ENCODE data around the gene MBD3L5.
"Not testable (repeated sequence)": the region's sequence is repeated elsewhere in the genome, so short reads cannot be mapped to it uniquely, and the experiment has no call there.

Gene MBD3L5

GRCh38 chr19:7052896-7053295, 22.5 kb downstream of the MBD3L5 start:
- not testable (repeated sequence) for DNase-seq (ENCODE audit: low spot score)

GRCh38 chr19:7054635-7055368, 24.4 kb downstream of the MBD3L5 start:
- DNase-seq (ENCODE audit: low spot score), result not testable (repeated sequence)

DNA sequence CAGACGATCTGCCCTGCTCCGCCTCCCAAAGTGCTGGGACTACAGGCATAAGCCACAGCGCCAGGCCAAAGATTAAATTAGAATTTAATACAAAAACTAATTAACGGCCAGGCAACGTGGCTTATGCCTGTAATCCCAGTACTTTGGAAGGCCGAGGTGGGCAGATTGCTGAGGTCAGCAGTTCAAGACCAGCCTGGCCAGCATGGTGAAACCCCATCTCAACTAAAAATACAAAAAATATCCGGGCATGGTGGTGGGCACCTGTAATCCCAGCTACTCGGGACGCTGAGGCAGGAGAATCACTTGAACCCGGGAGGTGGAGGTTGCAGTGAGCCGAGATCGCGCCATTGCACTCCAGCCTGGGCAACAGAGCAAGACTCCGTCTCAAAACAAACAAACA, 25.3 kb downstream of the MBD3L5 start:
- not testable (repeated sequence) for DNase-seq (ENCODE audit: low spot score)

- not testable (repeated sequence) for DNase-seq (ENCODE audit: low spot score)
These were observed 26.0 kb downstream of the MBD3L5 start for GRCh38 chr19:7056371-7056770.

DNA sequence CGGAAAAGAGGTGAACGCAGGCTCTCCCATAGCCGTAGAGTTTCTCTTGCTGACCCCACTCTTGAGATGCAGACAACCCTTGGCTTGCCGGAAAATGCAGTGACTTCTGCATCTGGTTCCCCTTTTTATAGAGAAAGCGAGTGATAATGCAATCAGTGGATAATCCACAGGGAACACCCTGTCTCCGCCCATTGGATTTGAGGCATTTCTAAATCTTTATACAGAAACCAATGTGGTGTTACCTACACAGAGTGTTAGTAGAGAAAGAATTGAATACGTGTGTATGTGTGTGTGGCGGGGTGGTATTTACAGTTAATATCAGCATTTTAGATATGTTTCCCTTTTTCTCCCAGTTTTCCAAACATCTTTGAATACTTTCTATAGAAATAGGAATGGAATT, 28.2 kb downstream of the MBD3L5 start, which contains the start of gene MBD3L3:
Gene MBD3L3 (minus strand): TSS at position 101 of the 400 bp plus-strand sequence. CDS start 71 bp downstream, at position 30.
- DNase-seq (ENCODE audit: low spot score), result not testable (repeated sequence)

DNA sequence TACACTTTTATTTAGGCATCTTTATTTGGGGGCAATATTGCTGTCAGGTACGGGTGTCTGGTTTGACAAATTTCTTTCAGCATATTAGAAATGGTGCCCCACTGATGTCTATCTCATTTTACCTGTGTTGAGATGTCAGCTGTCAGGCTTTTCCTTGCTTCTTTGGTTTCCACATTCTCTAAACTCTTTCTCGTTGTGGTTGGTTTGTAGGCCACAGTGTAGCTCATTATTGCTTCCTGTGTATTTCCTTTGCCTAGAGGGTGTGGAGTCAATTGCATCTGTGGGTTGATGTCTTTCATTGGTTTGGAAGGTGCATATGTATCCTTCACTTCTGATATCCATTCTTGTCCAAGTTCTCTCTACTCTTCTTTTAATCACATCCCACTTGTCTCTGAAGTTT, 29.6 kb downstream of the MBD3L5 start:
- not testable (repeated sequence) for DNase-seq (ENCODE audit: low spot score)

GRCh38 chr19:7063339-7063738, 33.0 kb downstream of the MBD3L5 start:
- DNase-seq (ENCODE audit: low spot score), result no peak

DNA sequence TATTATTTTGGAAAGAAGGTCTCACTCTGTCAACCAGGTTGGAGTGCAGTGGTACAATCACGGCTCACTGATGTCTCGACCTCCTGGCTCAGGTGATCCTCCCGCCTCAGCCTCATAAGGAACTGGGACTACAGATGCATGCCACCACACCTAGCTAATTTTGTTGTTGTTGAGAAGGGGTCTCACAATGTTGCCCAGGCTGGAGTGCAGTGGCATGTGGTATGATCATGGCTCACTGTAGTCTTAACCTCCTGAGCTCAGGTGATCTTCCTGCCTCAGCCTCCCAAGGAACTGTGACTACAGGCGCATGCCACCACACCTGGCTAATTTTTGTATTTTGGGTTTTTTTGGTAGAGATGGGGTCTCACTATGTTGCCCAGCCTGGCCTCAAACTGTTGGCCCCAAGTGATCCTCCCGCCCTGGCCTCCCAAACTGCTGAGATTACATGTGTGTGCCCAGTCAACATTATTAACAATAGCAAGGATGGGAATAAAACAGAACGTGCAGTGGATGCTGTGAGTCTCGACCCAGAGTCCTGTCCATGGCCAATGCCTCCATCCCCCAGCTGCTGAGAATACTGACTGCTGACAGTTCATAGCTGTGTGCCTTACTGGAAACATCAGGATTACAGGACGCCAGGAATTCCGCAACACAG, 33.5 kb downstream of the MBD3L5 start:
- DNase-seq (ENCODE audit: low spot score), result no peak

DNA sequence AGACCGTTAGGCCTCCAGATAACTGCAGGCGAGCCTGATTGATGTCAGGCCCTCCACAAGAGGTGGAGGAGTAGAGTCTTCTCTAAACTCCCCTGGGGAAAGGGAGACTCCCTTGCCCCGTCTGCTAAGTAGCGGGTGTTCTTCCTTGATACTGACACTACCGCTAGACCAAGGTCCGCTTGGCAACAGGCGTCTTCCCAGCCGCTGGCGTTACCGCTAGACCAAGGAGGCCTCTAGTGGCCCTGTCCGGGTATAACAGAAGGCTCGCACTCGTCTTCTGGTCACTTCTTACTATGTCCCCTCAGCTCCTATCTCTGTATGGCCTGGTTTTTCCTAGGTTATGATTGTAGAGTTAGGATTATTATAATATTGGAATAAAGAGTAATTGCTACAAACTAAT, 36.7 kb downstream of the MBD3L5 start:
- DNase-seq (ENCODE audit: low spot score), result not testable (repeated sequence)

- no peak for DNase-seq (ENCODE audit: low spot score)
These were observed 37.3 kb downstream of the MBD3L5 start for GRCh38 chr19:7067716-7068115.

DNA sequence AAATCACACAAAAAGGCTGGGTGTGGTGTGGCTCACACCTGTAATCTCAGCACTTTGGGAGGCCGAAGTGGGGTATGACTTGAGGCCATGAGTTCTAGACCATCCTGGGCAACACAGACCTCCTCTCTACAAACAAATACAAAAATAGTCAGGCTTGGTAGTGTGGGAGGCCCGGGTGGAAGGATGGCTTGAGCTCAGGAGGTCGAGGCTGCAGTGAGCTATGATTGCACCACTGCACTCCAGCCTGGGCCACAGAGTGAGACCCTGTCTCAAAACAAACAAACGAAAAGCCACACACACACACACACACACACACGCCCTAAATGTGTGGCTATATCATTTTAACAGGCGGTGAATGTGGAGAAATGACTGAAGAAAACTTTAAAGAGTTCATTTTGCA, 38.2 kb downstream of the MBD3L5 start:
- DNase-seq (ENCODE audit: low spot score), result no peak

- peak; percentile 99 for DNase-seq (ENCODE audit: low spot score)
These were observed 38.9 kb downstream of the MBD3L5 start, which contains the start of gene ZNF557 for GRCh38 chr19:7069042-7069903. TSS of gene ZNF557 (plus strand) at chr19:7069703. CDS start at chr19:7075075, 5,372 bp downstream.

DNA sequence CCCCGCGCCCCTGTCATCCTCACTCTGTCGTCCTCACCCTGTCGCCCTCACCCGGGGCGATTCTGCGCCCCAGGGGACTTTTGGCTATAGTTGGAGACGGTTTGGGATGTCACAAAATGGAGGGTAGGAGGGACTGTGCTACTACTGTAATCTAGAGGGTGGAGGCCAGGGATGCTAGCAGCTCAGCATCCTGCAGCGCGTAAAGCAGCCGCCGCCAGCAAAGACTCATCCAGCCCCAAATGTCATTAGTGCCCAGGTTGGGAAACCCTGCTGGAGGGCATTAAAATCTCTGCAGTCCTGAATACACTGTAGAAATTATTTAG, 39.5 kb downstream of the MBD3L5 start:
- DNase-seq (ENCODE audit: low spot score), result no peak

DNA sequence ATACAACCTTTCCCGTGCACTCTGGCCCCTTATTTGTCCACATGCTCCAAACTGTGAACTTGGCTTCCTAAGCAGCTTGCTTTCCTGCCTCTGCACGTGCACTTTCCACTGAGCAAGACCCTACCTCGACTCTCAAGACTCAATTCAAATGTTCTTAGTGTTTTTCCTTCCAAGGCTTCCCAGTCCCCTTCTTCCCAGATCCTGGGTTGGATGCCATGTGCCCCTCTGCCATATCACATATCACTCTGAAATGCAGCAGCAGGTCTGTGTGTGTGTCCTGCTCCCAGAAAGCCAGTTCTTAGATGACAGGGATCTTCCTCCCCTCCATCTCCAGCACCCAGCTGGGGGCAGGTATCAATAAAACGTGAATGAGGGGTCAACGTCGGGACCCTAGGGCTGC, 42.2 kb downstream of the MBD3L5 start:
- DNase-seq (ENCODE audit: low spot score), result no peak

- no peak for DNase-seq (ENCODE audit: low spot score)
These were observed 44.4 kb downstream of the MBD3L5 start for GRCh38 chr19:7074705-7075282.

- DNase-seq (ENCODE audit: low spot score), result no peak
These were observed 45.8 kb downstream of the MBD3L5 start for GRCh38 chr19:7076151-7076550.

DNA sequence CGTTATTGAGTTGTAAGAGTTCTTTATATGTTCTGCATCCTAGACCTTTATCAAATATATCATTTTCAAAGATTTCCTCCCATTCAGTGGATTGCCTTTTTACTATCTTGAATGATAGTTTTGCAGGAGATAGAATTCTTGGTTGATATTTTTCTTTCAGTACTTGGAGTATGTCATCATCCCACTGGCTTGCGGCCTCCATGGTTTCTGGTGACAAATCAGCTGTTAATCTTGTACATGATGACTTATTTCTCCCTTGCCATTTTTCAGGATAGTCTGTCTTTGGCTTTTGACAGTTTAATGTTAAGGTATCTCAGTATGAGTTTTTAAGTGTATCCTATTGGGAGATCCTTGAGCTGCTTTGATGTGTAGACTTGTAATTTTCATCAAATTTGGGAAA, 47.6 kb downstream of the MBD3L5 start:
- DNase-seq (ENCODE audit: low spot score), result no peak
